ENCODE results near the gene KISS1R.

- no peak for TF ChIP-seq RARB (CRISPR knock-in tag; IDR thresholded peaks at IDR 0.05)
- TF ChIP-seq GLIS3 (CRISPR knock-in tag; IDR thresholded peaks at IDR 0.05): no peak
- no peak for TF ChIP-seq CSRNP3 (CRISPR knock-in tag; IDR thresholded peaks at IDR 0.05)
- TF ChIP-seq ZNF70 (CRISPR knock-in tag; IDR thresholded peaks at IDR 0.05): no peak
- TF ChIP-seq TOX (CRISPR knock-in tag; IDR thresholded peaks at IDR 0.05; ENCODE audit: borderline replicate concordance): no peak
- TF ChIP-seq CSDC2 (CRISPR knock-in tag; IDR thresholded peaks at IDR 0.05): no peak
- TF ChIP-seq ZFP3 (CRISPR knock-in tag; IDR thresholded peaks at IDR 0.05): no peak
- TF ChIP-seq ISL1 (CRISPR knock-in tag; IDR thresholded peaks at IDR 0.05): no peak
- no peak for TF ChIP-seq SNAI2 (CRISPR knock-in tag; IDR thresholded peaks at IDR 0.05)
- TF ChIP-seq PATZ1 (CRISPR knock-in tag; IDR thresholded peaks at IDR 0.05; ENCODE audit: borderline replicate concordance): no peak
- no peak for TF ChIP-seq ZNF565 (CRISPR knock-in tag; conservative IDR thresholded peaks at IDR 0.05; ENCODE audit: low read depth)
- TF ChIP-seq ZFP30 (CRISPR knock-in tag; IDR thresholded peaks at IDR 0.05): no peak
Measured at GRCh38 chr19:902446-903226, 14.5 kb upstream of the KISS1R start.

Data from SK-N-SH treated with all-trans-retinoic acid at 6 μM for 48 hours (cell line).